IPS-15b (cell line): ENCODE data around the gene SDC3.

Experiments
- H3K27me3 ChIP-seq: one replicate; pipeline ENCODE4 v1.6.1; 2013; ENCODE audit warnings: low read length; ENCODE audit not compliant: control insufficient read depth, insufficient read depth
- H3K36me3 ChIP-seq: one replicate; pipeline ENCODE4 v1.6.1; 2013; ENCODE audit warnings: low read length; ENCODE audit not compliant: control insufficient read depth, insufficient read depth
- H3K4me1 ChIP-seq: one replicate; pipeline ENCODE4 v1.6.1; 2013; ENCODE audit warnings: mild to moderate bottlenecking, low read length; ENCODE audit not compliant: control insufficient read depth, insufficient read depth
- H3K4me3 ChIP-seq: one replicate; pipeline ENCODE4 v1.5.1; 2013; ENCODE audit warnings: low read depth, low read length
- H3K9ac ChIP-seq: one replicate; pipeline ENCODE4 v1.6.1; 2013; ENCODE audit warnings: low read depth, mild to moderate bottlenecking, low read length
- H3K9me3 ChIP-seq: one replicate; pipeline ENCODE4 v1.6.1; 2013; ENCODE audit warnings: mild to moderate bottlenecking, low read length; ENCODE audit not compliant: control insufficient read depth, insufficient read depth

The SDC3 gene

DNA sequence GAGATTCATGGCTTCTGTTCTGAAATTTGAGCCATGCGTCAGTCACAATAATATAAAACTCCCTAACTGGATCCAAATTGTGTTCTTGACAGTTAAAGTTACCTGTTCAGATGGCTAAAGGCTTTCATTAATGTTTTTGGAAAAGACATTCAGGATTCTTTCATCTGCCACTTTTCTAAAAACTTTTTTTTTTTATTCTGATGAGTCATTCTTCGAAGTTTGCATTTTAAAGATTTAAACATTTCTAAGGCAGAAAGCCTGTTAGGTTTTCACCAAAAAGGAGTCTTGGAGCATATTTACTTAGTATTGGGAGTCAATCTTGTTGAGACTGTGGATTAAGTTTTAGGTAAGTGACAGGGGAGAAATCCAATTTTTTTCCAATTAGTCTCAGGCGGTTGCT is 18.9 kb upstream of the SDC3 start:
- Histone ChIP-seq H3K9ac (no peak overlapping the region), H3K4me1 (no peaks in the 10 kb centered on the region), H3K27me3 (no peaks in the 10 kb centered on the region), H3K36me3 (no peaks in the 10 kb centered on the region), H3K4me3 (no peak overlapping the region), H3K9me3 (no peaks in the 10 kb centered on the region)

DNA sequence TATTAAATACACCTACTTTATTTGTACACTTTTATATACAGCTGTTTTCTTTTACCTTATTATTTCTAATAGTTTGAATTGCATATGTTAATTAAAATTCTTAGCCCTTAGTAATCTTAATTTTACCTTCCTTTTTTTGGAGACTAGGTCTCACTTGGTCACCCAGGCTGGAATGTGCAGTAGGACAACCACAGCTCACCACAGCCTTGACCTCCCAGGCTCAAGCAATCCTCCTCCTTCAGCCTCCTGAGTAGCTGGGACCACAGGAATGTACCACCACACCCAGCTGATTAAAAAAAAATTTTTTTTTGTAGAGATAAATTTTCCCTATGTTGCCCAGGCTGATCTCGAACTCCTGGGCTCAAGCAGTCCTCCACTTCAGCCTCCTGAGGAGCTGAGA is 15.0 kb upstream of the SDC3 start:
- H3K4me3 ChIP-seq = no peak overlapping the region

DNA sequence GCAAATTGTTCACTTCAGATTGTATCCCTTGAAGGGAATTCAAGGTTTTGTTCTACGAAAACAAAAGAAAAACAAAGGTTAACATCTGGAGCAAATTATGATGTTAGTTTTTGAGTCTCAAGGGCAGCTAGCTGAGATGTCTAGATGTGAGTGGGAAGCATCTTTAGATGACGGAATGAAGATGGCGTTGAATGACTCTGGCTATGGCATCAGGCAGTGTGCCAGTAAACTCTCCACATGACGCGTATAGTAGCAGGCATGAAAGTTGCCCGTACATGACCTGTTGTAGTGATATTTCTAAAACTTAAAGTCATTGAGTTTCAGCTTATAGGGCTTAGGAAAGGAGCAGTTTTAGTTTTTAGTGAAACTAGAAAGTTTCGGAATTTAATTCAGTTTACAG is 12.3 kb upstream of the SDC3 start:
- H3K9ac ChIP-seq = no peak overlapping the region
- no peak overlapping the region for H3K4me3 ChIP-seq
- H3K9me3 ChIP-seq = no peaks in the 10 kb centered on the region
- H3K27me3 ChIP-seq = no peaks in the 10 kb centered on the region
- H3K4me1 ChIP-seq = no peaks in the 10 kb centered on the region
- no peaks in the 10 kb centered on the region for H3K36me3 ChIP-seq

More for the DNA sequence above, 15.0 kb upstream of the SDC3 start:
- H3K4me1 ChIP-seq = no peaks in the 10 kb centered on the region
- H3K27me3 ChIP-seq = no peaks in the 10 kb centered on the region
- H3K36me3 ChIP-seq = no peaks in the 10 kb centered on the region
- H3K9me3 ChIP-seq = no peaks in the 10 kb centered on the region
- no peak overlapping the region for H3K9ac ChIP-seq

DNA sequence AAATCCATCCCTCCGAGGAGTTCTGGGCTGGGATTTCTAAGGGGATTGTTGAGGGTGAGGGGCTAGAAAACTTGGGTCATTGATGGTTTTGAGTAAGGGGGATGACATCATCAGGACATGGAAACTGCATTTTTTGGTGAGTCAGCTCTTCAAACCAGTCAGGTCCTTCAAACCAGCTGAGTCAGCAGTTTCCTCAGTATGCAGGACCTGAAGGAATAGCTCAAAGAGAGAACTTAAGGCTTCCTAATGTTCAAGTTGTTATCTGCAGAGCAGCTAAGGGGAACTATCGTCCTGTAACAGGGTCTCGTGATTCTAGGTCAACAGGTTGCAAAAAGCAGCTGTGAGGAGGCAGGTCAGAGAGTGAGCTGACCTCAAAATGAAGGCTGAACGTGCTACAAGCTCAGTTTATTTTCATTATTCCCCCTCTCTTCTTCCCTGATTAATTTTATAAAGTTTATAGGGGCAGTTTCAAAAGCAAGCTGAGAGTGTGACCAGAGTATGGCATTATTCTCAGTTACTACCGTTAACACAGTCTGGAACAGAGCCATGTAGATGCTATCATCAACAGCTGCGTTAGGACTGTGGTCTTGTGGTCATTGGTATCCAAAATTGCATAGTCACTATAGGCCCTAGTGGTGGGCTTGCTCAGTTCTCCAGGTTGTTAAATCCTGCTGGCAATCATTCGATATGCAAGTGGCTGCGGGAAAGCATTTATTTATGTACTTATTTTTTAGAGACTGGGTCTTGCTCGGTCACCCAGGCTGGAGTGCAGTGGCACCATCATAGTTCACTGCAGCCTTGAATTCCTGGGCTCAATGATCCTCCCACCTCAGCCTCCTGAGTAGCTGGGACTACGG is 10.7 kb upstream of the SDC3 start:
- Histone ChIP-seq H3K9ac (no peak overlapping the region), H3K9me3 (no peaks in the 10 kb centered on the region), H3K4me3 (no peak overlapping the region), H3K36me3 (no peaks in the 10 kb centered on the region), H3K27me3 (no peaks in the 10 kb centered on the region), H3K4me1 (no peaks in the 10 kb centered on the region)

DNA sequence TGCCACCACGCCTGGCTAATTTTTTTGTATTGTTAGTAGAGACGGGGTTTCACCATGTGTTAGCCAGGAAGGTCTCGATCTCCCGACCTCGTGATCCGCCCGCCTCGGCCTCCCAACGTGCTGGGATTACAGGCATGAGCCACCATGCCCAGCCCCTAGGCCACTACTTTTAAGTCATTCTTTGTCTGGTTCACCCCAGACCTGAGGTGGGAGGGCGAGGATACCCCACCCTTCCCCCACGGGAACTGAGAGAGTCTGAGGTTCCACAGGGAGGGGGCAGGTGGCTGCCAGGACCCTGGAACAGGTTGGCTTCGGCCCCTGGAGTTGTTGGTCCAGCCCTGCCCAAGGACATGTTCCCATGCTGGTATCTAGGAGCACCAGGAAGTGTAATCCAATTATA is 7.7 kb upstream of the SDC3 start:
- no peaks in the 10 kb centered on the region for H3K36me3 ChIP-seq
- H3K27me3 ChIP-seq = no peaks in the 10 kb centered on the region
- H3K9me3 ChIP-seq = no peaks in the 10 kb centered on the region
- H3K4me3 ChIP-seq = no peak overlapping the region
- no peaks in the 10 kb centered on the region for H3K4me1 ChIP-seq
- H3K9ac ChIP-seq = no peak overlapping the region

DNA sequence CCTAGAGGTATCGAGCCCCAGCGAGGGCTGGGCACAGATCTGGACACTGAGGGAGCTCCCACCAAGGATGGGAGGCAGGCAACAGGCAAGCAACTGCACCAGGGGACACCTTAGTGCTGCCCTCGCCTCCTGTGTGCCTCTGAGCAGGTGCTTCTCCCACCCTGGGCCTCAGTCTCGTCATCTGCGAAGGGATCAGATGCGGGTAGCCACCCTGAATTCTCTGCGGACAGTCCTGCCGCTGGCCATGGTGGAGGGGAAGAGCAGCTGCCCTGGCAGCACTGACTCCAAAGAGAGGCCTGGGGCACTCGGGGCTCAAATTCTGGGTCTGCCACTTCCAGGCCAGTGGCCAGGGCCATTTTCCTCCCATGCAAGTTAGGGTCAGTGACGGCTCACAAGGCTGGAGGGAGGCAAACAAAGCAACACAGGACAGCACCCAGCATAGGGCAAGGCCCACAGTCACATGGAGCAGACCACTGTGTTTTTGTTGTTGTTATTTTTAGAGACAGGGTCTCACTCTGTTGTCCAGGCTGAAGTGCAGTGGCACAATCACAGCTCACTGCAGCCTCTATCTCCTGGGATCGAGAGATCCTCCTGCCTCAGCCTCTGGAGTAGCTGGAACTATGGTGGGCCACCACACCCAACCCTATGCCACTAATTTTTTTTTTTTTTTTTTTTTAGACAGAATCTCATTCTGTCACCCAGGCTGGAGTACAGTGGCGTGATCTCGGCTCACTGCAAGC is 7.1 kb upstream of the SDC3 start:
- H3K9me3 ChIP-seq = no peaks in the 10 kb centered on the region
- no peaks in the 10 kb centered on the region for H3K36me3 ChIP-seq
- H3K4me1 ChIP-seq = peaks cover 4% of the 10 kb centered on the region
- H3K4me3 ChIP-seq = no peak overlapping the region
- H3K9ac ChIP-seq = no peak overlapping the region
- H3K27me3 ChIP-seq = no peaks in the 10 kb centered on the region

DNA sequence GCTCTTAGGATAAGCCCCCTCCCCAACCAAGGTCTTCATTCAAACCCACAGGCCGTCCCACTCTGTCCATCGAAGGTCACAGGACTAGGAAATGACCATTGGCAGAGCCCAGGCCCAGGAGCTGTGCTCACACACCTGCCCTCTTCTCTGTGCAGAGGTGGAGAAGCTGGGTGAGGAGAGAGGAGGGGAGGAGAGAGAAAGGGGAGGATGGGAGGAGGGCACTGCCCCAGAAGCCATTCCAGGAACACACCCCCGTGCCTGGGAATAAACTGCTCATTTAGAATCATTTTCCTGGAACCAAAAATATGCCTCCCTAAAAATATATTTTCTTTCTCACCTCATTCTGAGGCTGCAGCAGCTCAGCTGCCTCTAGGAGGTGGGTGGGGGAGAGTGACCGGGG is 6.4 kb upstream of the SDC3 start:
- Histone ChIP-seq H3K9ac (no peak overlapping the region), H3K9me3 (no peaks in the 10 kb centered on the region), H3K4me1 (peaks cover 7% of the 10 kb centered on the region), H3K27me3 (no peaks in the 10 kb centered on the region), H3K36me3 (no peaks in the 10 kb centered on the region), H3K4me3 (no peak overlapping the region)

DNA sequence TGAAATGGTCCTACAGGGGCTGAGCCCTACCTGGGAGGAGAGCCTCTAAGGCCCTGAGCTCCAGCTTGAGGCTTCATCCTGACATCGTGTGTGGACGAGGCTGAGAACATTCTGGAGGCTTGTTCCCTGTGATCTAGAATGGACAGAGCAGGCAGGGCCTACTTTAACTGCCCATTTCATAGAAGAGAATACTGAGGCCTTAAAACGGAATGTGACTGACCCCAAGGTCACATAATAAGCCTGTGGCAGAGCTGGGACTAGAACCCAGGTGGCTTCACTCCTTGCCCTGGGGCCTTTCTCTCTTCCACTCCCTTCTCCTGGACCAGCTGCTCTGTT is 6.0 kb upstream of the SDC3 start:
- Histone ChIP-seq H3K9me3 (no peaks in the 10 kb centered on the region), H3K27me3 (peaks cover 1% of the 10 kb centered on the region), H3K4me3 (no peak overlapping the region), H3K9ac (no peak overlapping the region), H3K36me3 (no peaks in the 10 kb centered on the region), H3K4me1 (peaks cover 10% of the 10 kb centered on the region)

DNA sequence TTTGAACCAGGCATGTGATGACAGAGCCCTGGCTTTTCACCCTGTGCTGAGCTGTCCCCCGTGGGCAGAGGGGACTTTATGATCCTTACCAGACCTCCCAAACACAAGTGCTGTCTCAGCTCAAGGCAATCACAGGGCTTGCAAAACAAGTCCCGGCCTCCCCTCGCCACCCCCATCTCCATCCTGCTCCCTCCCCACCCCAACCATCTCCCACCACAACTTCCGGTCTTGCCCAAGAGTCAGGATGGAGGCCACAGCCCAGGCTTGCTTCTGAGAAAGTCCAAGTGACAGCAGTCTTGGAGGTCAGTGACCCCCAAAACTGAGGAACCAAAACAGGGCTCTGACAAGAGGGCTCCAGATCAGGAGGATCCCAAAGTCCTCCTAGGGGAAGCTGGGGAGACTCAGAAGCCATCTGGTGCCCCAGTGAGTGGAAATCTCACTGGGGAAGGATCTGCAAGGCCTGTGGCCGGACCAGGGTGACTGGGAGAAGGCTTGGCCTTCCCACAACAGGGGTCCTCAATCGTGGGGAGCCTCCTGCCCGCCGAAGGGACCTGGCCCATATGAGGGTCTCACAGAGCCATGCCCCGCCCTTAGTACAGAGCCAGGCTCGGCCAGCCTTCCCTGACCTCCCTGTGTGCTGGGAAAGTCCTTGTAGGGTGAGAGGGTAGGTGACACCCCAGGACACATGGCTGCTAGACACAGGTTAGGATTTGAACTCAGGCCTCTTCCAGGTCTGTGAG is 4.5 kb upstream of the SDC3 start:
- no peak overlapping the region for H3K4me3 ChIP-seq
- H3K36me3 ChIP-seq = no peaks in the 10 kb centered on the region
- H3K9me3 ChIP-seq = no peaks in the 10 kb centered on the region
- peaks cover 5% of the 10 kb centered on the region for H3K27me3 ChIP-seq
- no peak overlapping the region for H3K9ac ChIP-seq
- H3K4me1 ChIP-seq = peaks cover 15% of the 10 kb centered on the region

DNA sequence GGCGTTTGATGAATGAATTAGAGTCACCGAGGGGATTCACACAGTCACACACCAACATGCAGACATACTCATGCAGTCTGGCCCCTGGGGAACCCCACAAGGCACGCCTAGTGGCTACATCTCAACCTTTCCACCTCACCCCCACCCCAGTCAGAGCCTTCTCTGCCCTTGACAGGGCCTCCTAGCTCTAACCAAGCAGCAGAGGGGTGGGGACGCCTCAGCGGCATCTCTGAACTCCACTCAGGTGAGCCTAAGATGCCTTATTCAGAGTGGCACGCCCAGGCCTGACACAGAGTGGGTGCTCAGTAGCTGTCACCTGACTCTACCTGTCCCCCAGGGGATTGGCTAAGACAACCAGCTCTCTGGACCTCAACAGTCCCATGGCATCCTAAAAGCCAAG is 3.7 kb upstream of the SDC3 start:
- no peak overlapping the region for H3K9ac ChIP-seq

DNA sequence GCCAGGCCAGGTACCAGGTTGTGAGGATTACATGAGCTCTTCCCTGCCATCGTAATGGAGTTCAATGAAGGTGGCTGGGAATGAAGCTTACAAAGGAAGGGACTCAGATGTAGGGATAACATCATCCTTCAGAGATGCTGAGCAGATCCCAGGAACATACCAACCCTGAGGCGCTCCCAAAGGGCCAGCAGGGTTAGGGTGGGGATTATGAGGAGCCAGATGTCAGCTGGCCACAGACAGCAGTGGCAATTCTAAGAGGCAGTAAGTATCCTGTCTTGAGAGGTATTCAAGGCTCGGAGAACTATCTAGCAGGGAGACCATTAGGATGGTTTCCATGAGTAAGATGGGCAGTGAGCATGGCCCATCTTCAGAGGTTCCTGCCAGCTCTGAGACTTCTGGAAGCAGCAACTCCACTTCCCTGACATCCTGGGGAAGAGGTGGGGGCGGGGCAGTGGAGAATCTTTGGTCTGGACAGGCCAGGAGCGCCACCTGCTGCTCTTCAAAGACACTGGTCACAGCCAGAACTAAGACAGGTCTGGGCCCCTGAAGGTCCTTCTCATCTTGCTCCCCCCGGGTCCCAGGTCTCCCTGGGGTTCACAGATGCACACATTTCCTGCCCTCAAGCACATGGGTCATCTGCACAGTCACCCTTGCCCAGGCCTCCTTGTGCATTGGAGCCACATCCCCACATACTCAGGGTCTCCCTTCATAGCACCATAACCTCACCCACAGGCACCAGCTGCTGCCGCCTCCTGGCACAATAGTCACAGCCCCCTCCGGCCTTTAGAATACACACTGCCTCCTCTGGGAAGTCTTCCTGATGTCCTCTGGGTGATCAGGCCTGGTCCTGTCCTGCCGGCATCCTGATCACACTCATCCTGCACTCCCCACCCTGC is 2.7 kb upstream of the SDC3 start:
- H3K36me3 ChIP-seq = no peaks in the 10 kb centered on the region
- H3K9ac ChIP-seq = no peak overlapping the region
- H3K9me3 ChIP-seq = no peaks in the 10 kb centered on the region
- H3K4me3 ChIP-seq = no peak overlapping the region
- peaks cover 14% of the 10 kb centered on the region for H3K27me3 ChIP-seq
- H3K4me1 ChIP-seq = peaks cover 18% of the 10 kb centered on the region

More for the DNA sequence above, 3.7 kb upstream of the SDC3 start:
- Histone ChIP-seq H3K36me3 (no peaks in the 10 kb centered on the region), H3K4me1 (peaks cover 15% of the 10 kb centered on the region), H3K27me3 (peaks cover 11% of the 10 kb centered on the region), H3K9me3 (no peaks in the 10 kb centered on the region), H3K4me3 (no peak overlapping the region)
